Activated CD8-positive, alpha-beta T cell treated with anti-CD3 and anti-CD28 coated beads for 36 hours (primary cell): ENCODE results near the gene SHROOM3. TPM values are rescaled to one million over a fixed set of nuclear protein-coding genes. Genes with fewer than 3 reads are reported as not detected.

Experiments
- ATAC-seq: fragments of 200-7000 bp; cut with Tn5 transposase; one replicate; pipeline ENCODE4 v1.10.0; 2021; ENCODE audit warnings: mild to moderate bottlenecking, moderate library complexity
- CTCF ChIA-PET: fragments of 350-600 bp; sonication (Branson Sonifier 250); formaldehyde crosslinking; loops from one replicate; lab custom pipeline; 2021; ENCODE audit warnings: antibody characterized with exemption; lab: Charles Lee
- POLR2A ChIA-PET: fragments of 350-600 bp; sonication (Branson Sonifier 250); formaldehyde crosslinking; loops from one replicate; lab custom pipeline; 2021; ENCODE audit warnings: antibody characterized with exemption; lab: Charles Lee
- DNase-seq: peaks from one replicate; pipeline ENCODE4 v3.0.0-alpha.2; 2020
- H3K27ac Mint-ChIP-seq: one replicate; pipeline ENCODE4 v1.8.0; 2021; ENCODE audit warnings: mild to moderate bottlenecking, mixed read lengths
- H3K27me3 Mint-ChIP-seq: one replicate; pipeline ENCODE4 v1.8.0; 2021; ENCODE audit warnings: mixed read lengths
- H3K36me3 Mint-ChIP-seq: one replicate; pipeline ENCODE4 v1.8.0; 2021; ENCODE audit warnings: low read depth, mixed read lengths
- H3K4me1 Mint-ChIP-seq: one replicate; pipeline ENCODE4 v1.8.0; 2021; ENCODE audit warnings: low read depth, mixed read lengths
- H3K4me3 Mint-ChIP-seq: one replicate; pipeline ENCODE4 v1.8.0; 2021; ENCODE audit warnings: mild to moderate bottlenecking, moderate library complexity, mixed read lengths
- H3K9me3 Mint-ChIP-seq: one replicate; pipeline ENCODE4 v1.8.0; 2021; ENCODE audit warnings: mixed read lengths
- intact Hi-C: fragments of 100-400 bp; cut with micrococcal nuclease; formaldehyde crosslinking; loops from one replicate; pipeline ENCODE4 v1.10.0; 2022
- total RNA-seq, 2 experiments: library from RNA; stranded (reverse); gene quantifications; one replicate each; pipeline ENCODE4 v1.2.3, GENCODE V29; 2021
- TF ChIP-seq, protein P1 (sequence below): fragments of 200-600 bp; IDR thresholded peaks from one replicate; pipeline ENCODE4 v1.8.0; 2022; ENCODE audit warnings: antibody characterized with exemption, mild to moderate bottlenecking

Gene SHROOM3
- total RNA-seq, 2 experiments from 2014 or later = not detected

- ATAC-seq = no peak
- Mint-ChIP-seq H3K36me3 (no peaks in the 10 kb centered on the region), H3K27ac (no peak overlapping the region), H3K27me3 (peaks cover 6% of the 10 kb centered on the region), H3K4me1 (no peaks in the 10 kb centered on the region), H3K9me3 (no peaks in the 10 kb centered on the region), H3K4me3 (no peak overlapping the region)
- no peak for DNase-seq
- ChIA-PET CTCF (no interaction called here), POLR2A (interaction anchor here (1.0 kb wide), 1 partner anchor 39 kb away, joined by 4 read pairs; no protein-coding TSS in a partner anchor)
- TF ChIP-seq, protein P1, sequence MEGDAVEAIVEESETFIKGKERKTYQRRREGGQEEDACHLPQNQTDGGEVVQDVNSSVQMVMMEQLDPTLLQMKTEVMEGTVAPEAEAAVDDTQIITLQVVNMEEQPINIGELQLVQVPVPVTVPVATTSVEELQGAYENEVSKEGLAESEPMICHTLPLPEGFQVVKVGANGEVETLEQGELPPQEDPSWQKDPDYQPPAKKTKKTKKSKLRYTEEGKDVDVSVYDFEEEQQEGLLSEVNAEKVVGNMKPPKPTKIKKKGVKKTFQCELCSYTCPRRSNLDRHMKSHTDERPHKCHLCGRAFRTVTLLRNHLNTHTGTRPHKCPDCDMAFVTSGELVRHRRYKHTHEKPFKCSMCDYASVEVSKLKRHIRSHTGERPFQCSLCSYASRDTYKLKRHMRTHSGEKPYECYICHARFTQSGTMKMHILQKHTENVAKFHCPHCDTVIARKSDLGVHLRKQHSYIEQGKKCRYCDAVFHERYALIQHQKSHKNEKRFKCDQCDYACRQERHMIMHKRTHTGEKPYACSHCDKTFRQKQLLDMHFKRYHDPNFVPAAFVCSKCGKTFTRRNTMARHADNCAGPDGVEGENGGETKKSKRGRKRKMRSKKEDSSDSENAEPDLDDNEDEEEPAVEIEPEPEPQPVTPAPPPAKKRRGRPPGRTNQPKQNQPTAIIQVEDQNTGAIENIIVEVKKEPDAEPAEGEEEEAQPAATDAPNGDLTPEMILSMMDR = no peak
- intact Hi-C loops = no loop called here
Observed at GRCh38 chr4:76704133-76704881, 269.3 kb downstream of the SHROOM3 start.

GRCh38 chr4:76705472-76705871 is 270.4 kb downstream of the SHROOM3 start:
- no peak for ATAC-seq
- Mint-ChIP-seq H3K36me3 (no peaks in the 10 kb centered on the region), H3K9me3 (no peaks in the 10 kb centered on the region), H3K4me1 (no peaks in the 10 kb centered on the region), H3K4me3 (no peak overlapping the region), H3K27me3 (peaks cover 8% of the 10 kb centered on the region), H3K27ac (no peak overlapping the region)
- no peak for DNase-seq
- ChIA-PET CTCF (no interaction called here), POLR2A (no interaction called here)
- TF ChIP-seq, protein P1 = no peak
- intact Hi-C loops = no loop called here

DNA sequence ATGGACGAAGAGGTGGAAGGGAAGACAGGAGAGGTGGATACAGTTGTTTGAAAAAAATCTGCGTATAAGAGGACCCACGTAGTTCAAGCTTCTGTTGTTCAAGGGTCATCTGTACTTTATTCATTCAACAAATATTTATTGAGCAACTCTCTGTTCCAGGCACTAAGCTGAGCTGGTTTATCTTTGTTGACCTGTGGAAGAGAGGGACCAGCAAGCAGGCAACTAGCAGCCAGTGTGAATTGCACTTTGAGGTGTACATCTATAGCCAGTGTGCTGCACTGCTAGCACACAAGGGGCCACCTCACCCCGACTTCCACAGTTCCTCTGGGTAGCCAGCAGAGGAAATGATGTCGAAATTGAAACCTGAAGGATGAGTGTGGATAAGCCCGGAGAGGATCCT is 271.6 kb downstream of the SHROOM3 start:
- no peaks in the 10 kb centered on the region for H3K36me3 Mint-ChIP-seq
- intact Hi-C loops = no loop called here
- POLR2A ChIA-PET = no interaction called here
- TF ChIP-seq, protein P1 = no peak
- no peak for ATAC-seq
- H3K4me3 Mint-ChIP-seq = no peak overlapping the region
- H3K27me3 Mint-ChIP-seq = peaks cover 8% of the 10 kb centered on the region
- no peak overlapping the region for H3K27ac Mint-ChIP-seq
- CTCF ChIA-PET = no interaction called here
- DNase-seq = no peak
- H3K9me3 Mint-ChIP-seq = no peaks in the 10 kb centered on the region
- H3K4me1 Mint-ChIP-seq = no peaks in the 10 kb centered on the region

- TF ChIP-seq, protein P1 = no peak
- ChIA-PET POLR2A (interaction anchor here (1.1 kb wide), 1 partner anchor 10 kb away, joined by 3 read pairs; no protein-coding TSS in a partner anchor), CTCF (interaction anchor here (1.7 kb wide), 1 partner anchor 9 kb away, joined by 4 read pairs; no protein-coding TSS in a partner anchor)
- DNase-seq (no peak), ATAC-seq (no peak)
- Mint-ChIP-seq H3K27ac (no peak overlapping the region), H3K9me3 (no peaks in the 10 kb centered on the region), H3K27me3 (peaks cover 8% of the 10 kb centered on the region), H3K4me1 (no peaks in the 10 kb centered on the region), H3K4me3 (no peak overlapping the region), H3K36me3 (no peaks in the 10 kb centered on the region)
- intact Hi-C loops = no loop called here
Observed at GRCh38 chr4:76708971-76709771, 274.1 kb downstream of the SHROOM3 start.

DNA sequence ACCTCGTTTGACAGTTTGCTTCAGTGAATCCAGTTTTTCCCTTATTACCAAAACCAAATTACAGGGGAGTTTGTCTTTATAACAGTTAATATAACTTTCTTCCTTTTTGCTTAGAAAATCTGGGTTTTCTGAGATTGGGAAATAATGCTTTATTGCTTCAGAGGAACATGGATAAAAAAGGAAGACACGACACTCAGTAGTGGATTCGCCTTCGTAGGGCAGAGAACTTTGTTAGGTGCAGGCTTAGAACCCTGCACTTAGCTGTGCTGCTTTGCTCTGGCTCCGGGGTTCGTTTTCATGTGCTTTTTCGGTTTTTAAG is 274.7 kb downstream of the SHROOM3 start:
- TF ChIP-seq, protein P1 = no peak
- H3K9me3 Mint-ChIP-seq = no peaks in the 10 kb centered on the region
- no peak overlapping the region for H3K27ac Mint-ChIP-seq
- H3K4me1 Mint-ChIP-seq = no peaks in the 10 kb centered on the region
- H3K4me3 Mint-ChIP-seq = no peak overlapping the region
- intact Hi-C loops = no loop called here
- H3K36me3 Mint-ChIP-seq = no peaks in the 10 kb centered on the region
- ChIA-PET CTCF (no interaction called here), POLR2A (no interaction called here)
- no peak for DNase-seq
- ATAC-seq = no peak
- H3K27me3 Mint-ChIP-seq = peaks cover 7% of the 10 kb centered on the region
